GM21390 (cell line): ENCODE measurements around the gene TADA3.

Experiments
- ATAC-seq: cut with Tn5 transposase; IDR thresholded peaks from one replicate; pipeline ENCODE4 v1.9.1; 2021; ENCODE audit not compliant: unreplicated experiment

Gene TADA3

DNA sequence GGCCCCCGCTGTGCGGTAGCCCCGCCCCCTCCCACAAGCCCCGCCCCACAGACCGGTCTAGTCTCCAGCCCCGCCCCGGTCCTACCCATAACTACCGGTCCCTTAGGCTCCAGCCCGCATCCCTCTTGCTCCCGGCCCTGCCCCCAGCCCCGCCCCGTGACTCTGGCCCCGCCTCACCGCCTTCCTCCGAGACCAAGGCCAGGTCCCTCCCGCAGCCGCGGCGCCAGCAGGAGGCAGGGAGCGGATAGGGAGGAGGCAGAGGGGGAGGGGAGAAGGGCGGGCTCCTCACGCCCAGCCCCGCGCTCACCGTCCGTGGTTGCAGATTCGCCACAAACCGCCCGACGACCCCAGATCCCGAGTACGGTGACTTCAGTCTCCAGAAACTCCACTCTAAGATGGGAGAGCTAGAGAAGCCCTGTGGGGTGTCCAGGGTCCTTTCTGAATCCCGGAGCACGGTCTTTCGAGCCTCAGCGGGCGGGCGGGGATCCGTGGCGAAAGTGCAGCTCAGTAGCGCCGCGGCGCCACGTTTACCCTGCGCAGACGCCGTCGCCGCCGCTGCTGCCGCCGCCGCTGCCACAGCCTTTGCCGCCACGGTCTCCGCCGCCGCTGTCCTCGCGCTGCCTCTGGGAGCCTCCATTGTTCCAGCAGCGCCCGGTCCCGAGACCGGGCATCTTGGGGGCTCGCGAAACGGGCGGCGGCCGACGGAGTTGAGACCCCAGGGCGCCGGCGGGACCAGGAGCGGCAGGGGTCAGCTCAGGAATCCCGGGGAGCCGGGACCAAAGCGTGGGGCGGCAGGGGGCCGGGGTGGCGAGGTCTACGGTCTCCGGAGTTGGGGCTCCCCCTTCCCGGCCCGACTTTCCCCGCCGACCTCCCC lies 60.8 kb downstream of the TADA3 start, which contains the start of gene BRPF1:
Gene BRPF1, plus strand, starts transcription at position 530 of the 874 bp plus-strand sequence. CDS start 2,406 bp downstream, outside the sequence.
- ATAC-seq = peak; percentile 95

DNA sequence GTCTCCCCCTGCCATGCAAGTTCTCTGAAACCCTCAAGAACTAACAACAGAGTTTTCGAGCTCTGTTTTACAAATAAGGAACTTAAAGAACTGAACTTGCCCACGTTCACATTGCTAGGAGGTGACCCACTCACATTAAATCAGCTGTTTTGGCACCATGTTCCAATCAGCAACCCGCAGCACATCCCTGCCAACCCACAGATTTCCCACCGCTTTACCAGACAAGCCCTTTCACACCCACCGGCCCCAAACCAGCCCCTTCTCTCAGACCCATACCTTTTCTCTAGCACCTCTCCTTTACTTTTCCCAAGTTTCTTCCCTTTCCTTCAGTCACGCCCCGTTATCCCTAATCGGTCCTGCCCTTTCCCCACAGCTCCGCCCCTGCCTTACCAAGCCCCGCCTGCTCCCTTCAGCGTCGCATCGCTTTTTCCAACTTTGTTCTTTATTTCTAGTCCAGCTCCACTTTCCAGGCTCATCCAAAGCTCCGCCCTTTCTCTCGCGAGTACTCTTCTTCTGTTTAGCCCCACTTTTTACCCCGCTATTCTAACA lies 61.5 kb downstream of the TADA3 start:
- ATAC-seq = peak; percentile 44
